Renal cortex interstitium (tissue), 11 donors: Measurements from ENCODE around the gene ARHGEF12. TPM values are rescaled to one million over a fixed set of nuclear protein-coding genes. Genes with fewer than 3 reads are reported as not detected.

Experiments
- DNase-seq, 11 donors: peaks; one replicate each; pipeline ENCODE4 v3.0.0-alpha.2; 2013; ENCODE audit warnings: low read depth in 9 of 11, low spot score in 4 of 11; ENCODE audit errors: extremely low read depth in 1 of 11
- polyA plus RNA-seq, 3 donors: library from polyadenylated mRNA; unstranded; fragments of 120-200 nt; gene quantifications; one replicate each; pipeline ENCODE4 v1.2.1, GENCODE V29; 2013; ENCODE audit not compliant: insufficient read length in 3 of 3

ARHGEF12 gene
- polyA plus RNA-seq, 3 donors, result 123 to 132 (median 123) TPM

GRCh38 chr11:120365512-120365911, 29.3 kb downstream of the ARHGEF12 start:
- no peak for DNase-seq

- no peak for DNase-seq
Measured at GRCh38 chr11:120372296-120372695, 36.1 kb downstream of the ARHGEF12 start.

DNA sequence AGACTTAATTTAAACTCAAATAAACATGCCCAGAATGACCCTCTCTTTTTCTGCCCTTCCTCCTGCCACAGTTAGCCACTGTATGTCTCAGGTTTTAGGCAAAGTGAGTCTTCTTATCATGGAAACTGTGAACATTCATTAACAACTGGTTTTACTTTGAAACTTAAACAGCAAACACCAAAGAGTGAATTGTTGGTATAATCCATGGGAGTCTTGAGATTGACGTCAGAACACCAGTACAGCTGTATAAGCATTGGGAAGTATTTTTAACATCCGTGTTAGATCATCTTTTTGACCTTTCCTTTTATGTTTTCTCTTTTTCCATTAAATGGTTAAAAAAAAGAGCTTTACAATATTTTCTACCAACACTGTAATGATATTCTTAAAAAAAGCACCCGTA, 38.9 kb downstream of the ARHGEF12 start:
- DNase-seq, result no peak

DNA sequence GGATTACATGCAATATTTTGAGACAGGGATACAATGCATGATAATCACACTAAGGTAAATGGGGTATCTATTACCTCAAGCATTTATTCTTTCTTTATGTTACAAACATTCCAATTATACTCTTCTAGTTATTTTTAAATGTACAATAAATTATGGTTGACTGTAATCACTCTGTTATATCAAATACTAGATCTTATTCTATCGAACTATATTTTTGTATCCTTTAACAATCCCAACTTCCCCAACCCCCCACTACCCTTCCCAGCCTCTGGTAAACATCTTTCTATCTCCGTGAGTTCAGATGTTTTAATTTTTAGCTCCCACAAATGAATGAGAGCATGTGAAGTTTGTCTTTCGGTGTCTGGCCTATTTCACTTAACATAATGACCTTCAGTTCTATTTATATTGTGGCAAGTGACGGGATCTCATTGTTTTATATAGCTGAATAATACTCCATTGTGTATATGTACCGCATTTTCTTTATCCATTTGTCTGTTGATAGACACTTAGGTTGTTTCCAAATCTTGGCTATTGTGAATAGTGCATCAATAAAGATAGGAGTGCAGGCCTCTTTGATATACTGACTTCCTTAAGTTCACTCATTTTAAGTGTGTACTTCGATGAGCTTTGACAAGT, 40.5 kb downstream of the ARHGEF12 start:
- no peak for DNase-seq

GRCh38 chr11:120378474-120378873, 42.3 kb downstream of the ARHGEF12 start:
- no peak for DNase-seq

GRCh38 chr11:120381401-120381800, 45.2 kb downstream of the ARHGEF12 start:
- DNase-seq, result no peak

DNA sequence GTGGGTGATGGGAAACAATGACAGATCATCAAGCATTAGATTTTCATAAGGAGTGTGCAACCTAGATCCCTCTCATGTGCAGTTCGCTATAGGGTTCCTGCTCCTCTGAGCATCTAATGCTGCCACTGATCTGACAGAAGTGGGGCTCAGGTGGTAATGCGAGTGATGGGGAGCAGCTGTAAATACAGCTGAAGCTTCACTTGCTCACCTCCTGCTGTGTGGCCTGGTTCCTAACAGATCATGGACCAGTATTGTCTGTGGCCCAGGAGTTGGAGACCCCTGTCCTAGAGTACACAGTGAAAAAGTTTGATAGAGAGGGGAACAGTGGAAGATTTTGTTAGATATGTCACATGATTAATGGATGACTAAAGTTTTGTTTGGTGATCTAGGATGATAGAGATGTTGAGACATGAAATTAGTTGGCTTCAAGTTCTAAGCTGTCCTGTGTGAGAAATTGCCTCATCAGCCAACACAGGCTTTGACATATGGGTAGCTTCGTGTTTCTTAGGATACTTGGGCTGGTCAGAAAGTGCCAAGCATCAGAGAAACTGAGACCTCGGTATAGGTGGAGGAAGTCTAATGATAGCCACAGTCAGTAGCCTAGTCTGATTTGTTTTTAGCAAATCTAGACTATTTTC, 47.4 kb downstream of the ARHGEF12 start:
- DNase-seq, result no peak

DNA sequence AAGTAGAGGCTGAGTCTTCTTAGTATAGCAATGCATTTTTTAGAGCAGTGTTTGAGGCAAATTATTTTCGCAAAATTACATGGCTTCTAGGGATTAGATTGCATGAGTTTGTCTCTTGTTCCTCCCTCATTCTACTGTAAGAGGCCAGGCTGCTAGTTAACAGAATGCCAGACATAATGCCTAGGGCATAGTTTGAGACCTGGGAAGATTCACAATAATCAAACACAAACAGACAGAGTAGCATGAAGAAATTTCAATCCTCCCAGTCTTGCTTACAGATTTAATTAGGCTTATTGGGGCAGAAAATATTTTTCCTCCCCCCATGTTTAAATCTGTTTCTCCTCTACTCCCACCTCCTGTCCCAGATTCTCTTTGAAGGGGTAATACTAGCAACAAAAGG, 48.3 kb downstream of the ARHGEF12 start:
- no peak for DNase-seq

GRCh38 chr11:120385110-120385509, 48.9 kb downstream of the ARHGEF12 start:
- DNase-seq, result no peak

DNA sequence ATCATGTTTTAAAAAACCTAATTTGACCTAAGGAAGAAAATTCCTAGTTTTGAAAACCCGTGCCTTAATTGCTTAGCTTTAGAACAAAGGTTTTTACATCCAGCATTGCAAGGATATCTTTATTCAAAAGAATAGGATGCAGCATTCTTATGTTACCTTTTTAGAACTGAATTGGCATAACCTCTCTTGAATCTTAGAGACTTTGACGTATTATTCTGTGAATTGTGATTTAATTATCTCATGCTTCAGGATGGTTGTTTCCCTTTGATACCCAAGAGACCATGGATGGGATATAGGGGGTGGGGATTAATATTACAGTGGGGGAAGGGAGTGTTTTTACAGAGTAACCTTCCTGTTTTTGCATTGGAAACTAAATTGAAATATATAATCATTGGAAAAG, 49.4 kb downstream of the ARHGEF12 start:
- DNase-seq, result no peak

- no peak for DNase-seq
Measured at GRCh38 chr11:120386318-120386717, 50.1 kb downstream of the ARHGEF12 start.

- DNase-seq, result no peak
Measured at GRCh38 chr11:120386774-120387371, 50.7 kb downstream of the ARHGEF12 start.

GRCh38 chr11:120388261-120388660, 52.0 kb downstream of the ARHGEF12 start:
- no peak for DNase-seq

DNA sequence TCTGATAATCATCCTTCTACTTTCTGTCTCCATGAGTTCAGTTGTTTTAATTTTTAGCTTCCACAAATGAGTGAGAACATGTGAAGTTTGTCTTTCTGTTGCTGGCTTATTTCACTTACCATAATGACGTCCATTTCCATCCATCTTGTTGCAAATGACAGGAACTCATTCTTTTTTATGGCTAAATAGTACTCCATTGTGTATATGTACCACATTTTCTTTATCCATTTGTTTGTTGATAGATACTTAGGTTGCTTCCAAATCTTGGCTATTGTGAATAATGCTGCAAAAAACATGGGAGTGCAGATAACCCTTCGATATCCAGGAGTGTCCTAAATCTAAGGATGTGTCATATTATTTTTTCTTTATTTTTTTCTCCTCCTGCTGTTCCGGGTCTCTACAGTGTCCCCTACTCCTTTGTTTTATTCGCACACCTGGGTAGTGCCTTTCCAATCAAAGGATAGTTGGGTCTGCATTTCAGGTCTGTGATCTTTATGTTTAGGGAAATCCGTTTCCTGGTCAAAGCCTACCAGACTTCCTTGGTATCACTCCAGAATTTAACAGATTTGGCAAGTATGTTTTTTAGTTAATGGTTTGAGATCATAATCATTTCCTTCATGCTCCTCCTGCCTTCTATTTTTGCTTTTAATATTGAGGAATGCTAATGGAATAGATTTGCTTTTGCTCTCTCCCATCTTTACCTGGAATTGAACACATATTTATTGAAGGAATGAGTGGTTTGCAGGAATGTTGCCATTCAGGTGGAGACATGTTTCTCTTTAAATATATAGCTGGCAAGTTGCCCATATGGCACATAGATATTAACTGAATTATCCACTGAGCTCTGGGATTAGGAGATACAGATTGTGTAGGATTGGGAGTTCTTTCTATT, 53.7 kb downstream of the ARHGEF12 start:
- DNase-seq, result no peak

DNA sequence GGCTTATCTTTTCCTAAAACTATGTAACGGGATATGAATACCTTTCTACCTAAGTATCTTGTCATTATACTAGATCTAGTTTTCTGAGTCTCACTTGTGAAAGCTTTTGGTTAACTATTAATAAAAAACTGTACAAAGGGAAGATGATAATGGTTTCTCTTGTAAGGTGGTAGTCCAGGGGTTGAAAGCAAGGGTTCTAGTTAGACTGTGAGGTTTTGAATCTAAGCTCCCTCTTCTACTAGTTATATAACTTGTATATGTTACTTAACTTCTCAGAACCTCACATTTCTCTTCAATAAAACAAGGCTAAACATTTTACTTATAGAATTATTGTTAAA, 54.3 kb downstream of the ARHGEF12 start:
- no peak for DNase-seq

DNA sequence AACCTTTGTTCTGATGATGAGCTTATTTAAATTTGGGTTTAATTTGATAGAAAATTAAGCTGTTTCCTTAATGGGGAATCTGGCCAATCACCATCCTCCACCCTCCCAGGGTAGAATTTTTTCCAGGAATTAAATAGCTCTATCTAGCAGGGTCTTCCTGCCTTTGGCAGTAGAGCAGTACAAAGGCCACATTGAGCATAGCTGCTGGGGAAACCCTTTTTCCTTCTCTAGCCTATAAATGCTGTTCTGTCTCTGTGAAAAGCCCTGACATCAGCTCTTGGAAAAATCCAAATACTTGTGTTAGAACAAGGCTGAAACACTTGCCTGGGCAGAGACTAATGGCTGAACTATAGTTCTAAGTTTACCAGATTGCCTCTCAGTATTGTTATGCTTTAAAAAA, 55.1 kb downstream of the ARHGEF12 start:
- DNase-seq, result no peak

DNA sequence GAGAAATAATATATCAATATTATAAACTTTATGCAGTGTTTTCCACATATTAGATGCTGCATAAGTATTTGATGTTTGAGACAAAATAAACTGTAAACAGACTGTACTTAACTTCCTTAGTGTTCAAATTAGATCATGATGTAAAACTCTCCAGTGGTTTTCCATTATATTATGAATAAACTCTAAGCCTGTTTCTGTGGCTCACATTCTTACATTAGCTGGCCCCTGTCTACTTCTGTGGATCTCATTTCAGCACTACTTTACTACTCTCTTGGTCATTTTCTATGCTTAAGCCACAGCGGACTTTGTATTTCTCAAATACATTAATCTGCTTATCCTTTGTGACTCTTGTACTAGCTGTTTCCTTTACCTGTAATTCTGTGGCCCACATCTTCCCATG, 55.6 kb downstream of the ARHGEF12 start:
- no peak for DNase-seq

GRCh38 chr11:120392314-120392713, 56.1 kb downstream of the ARHGEF12 start:
- no peak for DNase-seq

DNA sequence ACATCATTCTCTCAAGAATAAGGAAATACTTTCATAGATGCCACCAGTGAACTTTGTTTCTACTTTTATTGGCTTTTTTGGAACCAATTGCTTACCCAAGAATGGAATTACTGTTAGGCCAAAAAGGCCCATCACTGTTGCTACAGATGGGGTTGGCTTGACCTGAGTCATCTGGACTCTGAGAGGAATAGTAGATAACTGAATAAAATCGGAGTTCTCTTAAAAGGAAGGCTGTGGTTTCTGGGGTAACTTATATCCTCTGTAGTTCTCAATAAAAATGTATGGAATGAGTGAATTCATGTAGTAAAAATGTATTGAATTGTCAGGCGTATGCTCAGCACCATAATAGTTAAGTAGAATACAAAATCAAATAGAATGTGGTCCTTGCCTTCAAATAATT, 56.6 kb downstream of the ARHGEF12 start:
- DNase-seq, result no peak

GRCh38 chr11:120394119-120394518, 57.9 kb downstream of the ARHGEF12 start:
- no peak for DNase-seq
